Body of pancreas (tissue), 4 donors: Measurements from ENCODE around the gene UBAC1.

Experiments used
- POLR2A ChIP-seq, 3 donors: fragments of 450-650 bp; IDR thresholded peaks; one replicate each; pipeline ENCODE4 v1.6.1; 2016; ENCODE audit warnings: antibody characterized with exemption in 3 of 3, mild to moderate bottlenecking in 2 of 3
- TF ChIP-seq, protein P1 (sequence below), 7 experiments: fragments of 450-650 bp in 4 of 7; fragments of 200-600 bp in 3 of 7; sonication (generic) in 3 of 7; IDR thresholded peaks; one replicate each; pipeline ENCODE4 v1.5.1; 2016 to 2019; ENCODE audit warnings: antibody characterized with exemption in 7 of 7

DNA sequence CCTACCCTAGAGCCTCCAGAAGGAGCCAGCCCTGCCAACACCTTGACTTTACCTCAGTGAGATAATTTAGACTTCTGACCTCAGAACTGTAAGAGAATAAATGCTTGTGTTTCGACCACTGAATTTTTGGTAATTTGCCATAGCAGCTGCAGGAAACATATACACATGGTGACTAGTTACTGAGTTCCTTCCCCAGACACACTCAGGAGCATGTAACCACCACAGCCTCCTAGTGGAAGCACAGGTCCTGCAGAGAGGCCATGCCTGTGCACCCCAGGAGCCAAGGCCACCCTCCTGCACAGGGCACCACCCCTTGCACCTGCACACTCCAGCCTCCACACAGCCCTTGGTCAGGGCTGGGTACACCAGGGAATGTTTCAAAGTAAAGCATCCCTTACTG, 46.3 kb downstream of the UBAC1 start:
- TF ChIP-seq, protein P1, sequence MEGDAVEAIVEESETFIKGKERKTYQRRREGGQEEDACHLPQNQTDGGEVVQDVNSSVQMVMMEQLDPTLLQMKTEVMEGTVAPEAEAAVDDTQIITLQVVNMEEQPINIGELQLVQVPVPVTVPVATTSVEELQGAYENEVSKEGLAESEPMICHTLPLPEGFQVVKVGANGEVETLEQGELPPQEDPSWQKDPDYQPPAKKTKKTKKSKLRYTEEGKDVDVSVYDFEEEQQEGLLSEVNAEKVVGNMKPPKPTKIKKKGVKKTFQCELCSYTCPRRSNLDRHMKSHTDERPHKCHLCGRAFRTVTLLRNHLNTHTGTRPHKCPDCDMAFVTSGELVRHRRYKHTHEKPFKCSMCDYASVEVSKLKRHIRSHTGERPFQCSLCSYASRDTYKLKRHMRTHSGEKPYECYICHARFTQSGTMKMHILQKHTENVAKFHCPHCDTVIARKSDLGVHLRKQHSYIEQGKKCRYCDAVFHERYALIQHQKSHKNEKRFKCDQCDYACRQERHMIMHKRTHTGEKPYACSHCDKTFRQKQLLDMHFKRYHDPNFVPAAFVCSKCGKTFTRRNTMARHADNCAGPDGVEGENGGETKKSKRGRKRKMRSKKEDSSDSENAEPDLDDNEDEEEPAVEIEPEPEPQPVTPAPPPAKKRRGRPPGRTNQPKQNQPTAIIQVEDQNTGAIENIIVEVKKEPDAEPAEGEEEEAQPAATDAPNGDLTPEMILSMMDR (IDR thresholded peaks at IDR 0.05) = no peak
- TF ChIP-seq POLR2A (IDR thresholded peaks at IDR 0.05) = no peak
